H7 (cell line): Measurements from ENCODE around the gene TUBA8. TPM values are rescaled to one million over a fixed set of nuclear protein-coding genes. Genes with fewer than 3 reads are reported as not detected.
"Not testable (repeated sequence)": the region's sequence is repeated elsewhere in the genome, so short reads cannot be mapped to it uniquely, and the experiment has no call there.

Experiments
- DNase-seq: peaks from one replicate; pipeline ENCODE4 v3.0.0; 2012
- H3K27me3 ChIP-seq: 2 replicates; pipeline ENCODE4 v1.6.0; 2011; ENCODE audit warnings: mild to moderate bottlenecking, low read length; ENCODE audit not compliant: control insufficient read depth, insufficient read depth
- H3K36me3 ChIP-seq: replicated peaks from 2 replicates; pipeline ENCODE4 v1.5.1; 2011; ENCODE audit warnings: low read length; ENCODE audit not compliant: control insufficient read depth, insufficient read depth
- H3K4me3 ChIP-seq: 2 replicates; pipeline ENCODE4 v1.5.1; 2011; ENCODE audit warnings: low read depth, mild to moderate bottlenecking, control low read depth, low read length, moderate library complexity; ENCODE audit not compliant: insufficient read depth
- total RNA-seq: library from RNA; depleted of rRNA; stranded (reverse); fragments of >200 nt; shearing (Covaris generic); gene quantifications from 2 replicates; pipeline ENCODE4 v1.2.3, GENCODE V29; 2014; rRNA removed

TUBA8 gene
- total RNA-seq = 0.92 and 2.7 TPM in 2 replicates

DNA sequence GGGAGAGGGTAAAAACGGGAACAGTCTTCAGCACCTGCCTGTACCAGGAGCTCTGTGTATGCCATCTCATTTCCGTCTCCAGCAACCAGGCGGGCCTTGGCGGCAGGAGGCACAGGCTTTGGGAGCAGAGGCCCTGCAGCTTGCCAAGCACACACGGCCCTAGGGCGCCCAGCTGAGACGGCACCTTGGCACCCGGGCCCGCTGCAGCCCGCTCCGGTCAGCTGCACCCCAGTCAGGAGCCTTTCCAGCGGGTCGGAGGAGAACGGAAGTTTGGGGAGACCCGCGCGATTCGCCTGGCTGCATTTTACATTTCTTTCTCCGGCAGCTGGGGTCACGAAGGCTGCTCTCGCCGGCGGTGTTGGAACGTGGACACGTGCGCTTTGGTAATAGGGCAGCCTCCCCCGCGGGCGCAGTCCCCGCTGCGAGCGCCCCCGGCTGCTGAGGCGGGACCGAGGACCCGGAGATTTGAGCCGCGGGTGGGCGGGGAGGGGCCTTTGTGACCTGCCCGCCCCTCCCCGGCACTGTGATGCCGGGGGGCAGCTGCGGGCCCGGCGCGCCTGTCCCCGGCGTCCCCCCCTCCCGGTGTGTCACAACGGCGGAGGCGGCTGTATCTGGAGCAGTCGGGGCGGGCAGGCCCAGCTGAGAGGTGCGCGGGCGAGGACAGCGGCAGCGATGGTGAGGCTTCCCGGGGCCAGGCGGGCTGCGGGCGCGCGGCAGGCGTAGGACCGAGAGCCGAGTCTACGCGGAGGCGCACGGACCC is at the start of gene TUBA8:
Gene TUBA8, plus strand, starts transcription at position 616 of the 760 bp plus-strand sequence. Its CDS starts 57 bp downstream, at position 673.
- peak within 1 kb of the TSS; percentile 22 for H3K4me3 ChIP-seq

DNA sequence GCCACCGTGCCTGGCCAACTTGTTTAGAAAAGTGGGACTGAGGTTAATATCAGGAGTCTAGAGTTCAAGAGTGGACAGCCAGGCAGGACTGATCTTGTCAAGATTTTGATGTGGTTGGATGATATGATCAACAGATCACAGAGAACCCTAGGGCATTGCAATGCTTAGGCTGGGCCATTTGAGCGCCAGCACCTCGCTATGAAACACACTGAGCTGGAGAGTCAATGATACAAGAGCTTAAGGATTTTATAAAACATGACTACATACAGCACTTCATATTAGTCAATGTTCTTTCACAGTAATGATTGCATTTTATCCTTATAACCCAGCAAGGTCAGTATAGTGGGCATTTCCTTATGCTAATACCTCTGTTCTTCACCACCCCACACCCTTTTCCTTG is 48.2 kb upstream of the TUBA8 start:
- Histone ChIP-seq H3K36me3 (no peaks in the 10 kb centered on the region), H3K4me3 (no peak overlapping the region), H3K27me3 (no peaks in the 10 kb centered on the region)
- no peak for DNase-seq

More for the DNA sequence above, at the start of gene TUBA8:
- peaks cover 30% of the 10 kb centered on the region for H3K27me3 ChIP-seq
- DNase-seq = peak; percentile 90
- H3K36me3 ChIP-seq = no peaks in the 10 kb centered on the region

DNA sequence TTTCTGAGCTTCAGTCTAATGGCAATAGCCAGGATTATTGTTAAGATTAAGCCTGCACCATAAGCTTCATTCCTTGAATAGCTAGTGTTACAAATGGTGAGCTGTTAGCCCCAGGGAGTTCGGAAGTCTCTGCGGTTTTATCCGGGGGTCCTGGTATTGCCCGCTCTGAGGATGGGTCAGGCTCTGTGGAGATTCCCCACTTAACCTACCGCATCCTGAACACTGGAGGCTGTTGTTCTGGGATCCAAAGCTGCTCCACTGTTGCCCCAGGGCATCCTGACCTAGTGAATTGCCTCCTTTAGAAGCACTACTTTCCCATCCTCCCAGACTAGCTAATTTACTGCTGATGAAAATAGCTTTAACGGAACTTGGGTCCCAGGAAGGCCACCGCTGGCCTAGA is 47.3 kb upstream of the TUBA8 start:
- Histone ChIP-seq H3K36me3 (no peaks in the 10 kb centered on the region), H3K4me3 (no peak overlapping the region), H3K27me3 (peaks cover 2% of the 10 kb centered on the region)
- DNase-seq = no peak

DNA sequence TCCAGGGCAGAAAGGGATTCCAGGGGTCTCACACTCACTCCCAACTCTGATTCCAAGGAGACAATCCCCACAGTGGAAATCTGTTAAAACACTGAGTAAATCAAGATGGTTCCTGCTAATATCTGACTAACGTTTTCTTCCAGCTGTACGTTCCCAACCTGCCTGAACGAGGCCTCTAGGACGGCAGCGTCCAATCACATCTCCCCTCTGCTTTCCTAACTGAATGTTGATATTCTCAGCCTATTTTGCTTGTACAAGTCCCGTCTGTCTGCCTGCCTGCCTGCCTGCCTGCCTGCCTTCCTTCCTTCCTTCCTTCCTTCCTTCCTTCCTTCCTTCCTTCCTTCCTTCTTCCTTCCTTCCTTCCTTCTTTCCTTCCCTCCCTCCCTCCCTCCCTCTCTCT is 46.9 kb upstream of the TUBA8 start:
- H3K4me3 ChIP-seq, H3K27me3 ChIP-seq, H3K36me3 ChIP-seq, DNase-seq: not testable (repeated sequence)

DNA sequence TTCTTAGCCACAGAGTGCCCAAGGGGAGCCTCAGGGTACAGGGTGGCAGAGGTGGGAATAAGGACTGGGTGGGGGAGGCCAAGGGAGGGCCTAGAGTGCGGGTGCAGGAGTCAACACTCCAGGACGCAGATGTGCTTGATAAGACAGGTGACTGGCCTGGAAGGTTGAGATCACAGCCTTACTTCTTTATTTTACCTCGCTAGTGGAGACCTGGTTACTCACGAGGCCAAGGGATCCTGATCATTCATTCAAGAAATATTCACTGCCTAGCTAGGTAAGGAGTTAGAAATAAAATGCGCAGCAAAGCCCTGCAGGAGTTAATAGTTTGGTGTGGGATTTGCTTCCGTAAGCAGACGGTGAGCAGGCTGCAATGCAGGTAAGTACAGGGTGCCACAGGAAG is 46.0 kb upstream of the TUBA8 start:
- Histone ChIP-seq H3K4me3 (no peak overlapping the region), H3K27me3 (peaks cover 2% of the 10 kb centered on the region), H3K36me3 (no peaks in the 10 kb centered on the region)
- DNase-seq = no peak

DNA sequence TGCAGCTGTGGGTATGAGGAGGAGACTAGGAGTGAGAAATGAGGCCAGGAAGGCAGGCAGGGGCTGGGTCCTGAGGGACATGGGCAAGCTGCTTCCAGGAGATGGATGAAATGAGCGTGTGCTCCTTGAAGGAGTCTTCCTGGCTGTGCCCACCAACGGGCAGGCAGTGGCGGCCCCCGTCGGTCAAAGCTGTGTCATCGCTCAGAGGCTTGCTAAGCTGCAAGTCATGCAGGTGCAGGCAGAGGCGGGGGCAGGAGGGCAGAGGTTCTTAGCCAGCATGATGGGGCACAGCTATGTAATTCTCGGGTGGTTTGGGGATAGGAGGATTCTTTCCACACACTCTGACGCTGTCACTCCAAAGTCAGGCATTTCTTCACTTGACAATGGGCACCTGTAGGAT is 45.4 kb upstream of the TUBA8 start:
- no peak overlapping the region for H3K4me3 ChIP-seq
- H3K36me3 ChIP-seq = no peaks in the 10 kb centered on the region
- DNase-seq = peak; percentile 67
- H3K27me3 ChIP-seq = peaks cover 2% of the 10 kb centered on the region

DNA sequence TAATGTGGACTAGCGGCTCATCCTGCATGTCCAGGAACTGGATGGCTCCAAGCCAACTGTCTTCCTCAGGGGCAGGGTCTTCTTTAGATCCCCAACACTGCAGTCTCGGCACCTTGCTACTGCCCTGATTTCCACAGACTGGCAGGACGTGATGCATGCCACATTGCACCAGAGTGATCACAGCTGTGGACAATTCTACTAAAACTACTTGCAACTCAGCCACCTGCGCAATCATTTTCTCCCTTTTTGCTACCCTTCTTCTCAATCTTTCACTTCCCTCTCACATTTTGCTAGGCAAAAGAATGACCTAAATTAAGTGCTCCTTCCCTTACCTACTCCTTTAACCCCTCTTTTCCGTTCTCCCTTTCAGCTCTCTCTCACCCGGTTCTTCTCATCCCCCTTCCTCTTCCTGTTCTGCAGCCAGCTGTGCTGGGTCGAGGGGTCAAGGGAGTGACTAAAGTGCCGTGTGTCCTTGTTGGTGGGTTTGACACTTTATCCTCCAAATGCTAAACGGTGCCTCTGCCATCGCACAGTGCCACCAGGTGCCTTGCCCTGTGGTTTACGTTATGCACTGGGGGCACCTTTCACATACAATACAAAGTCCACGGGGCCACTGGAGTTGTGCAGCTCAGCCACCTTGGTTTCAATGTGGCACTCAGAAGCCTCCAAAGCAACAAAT is 44.3 kb upstream of the TUBA8 start:
- Histone ChIP-seq H3K4me3 (no peak overlapping the region), H3K27me3 (peaks cover 2% of the 10 kb centered on the region)
- DNase-seq = no peak

DNA sequence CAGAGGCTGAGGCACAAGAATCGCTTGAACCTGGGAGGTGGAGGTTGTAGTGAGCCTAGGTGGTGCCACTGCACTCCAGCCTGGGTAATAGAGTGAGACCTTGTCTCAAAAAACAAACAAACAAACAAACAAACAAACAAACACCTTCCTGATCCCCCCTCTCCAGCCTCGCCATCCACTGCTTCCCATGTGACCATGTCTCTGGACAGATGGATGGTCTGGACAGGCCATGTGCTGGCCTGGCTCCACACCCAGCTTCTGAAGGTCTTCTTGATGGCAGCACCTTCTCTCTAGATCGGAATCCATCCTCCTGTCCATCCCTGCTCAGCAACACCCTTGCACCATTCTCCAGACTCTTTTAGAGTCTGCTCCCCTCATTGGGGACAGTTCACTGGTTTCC is 43.5 kb upstream of the TUBA8 start:
- DNase-seq = no peak
- Histone ChIP-seq H3K36me3 (no peaks in the 10 kb centered on the region), H3K4me3 (no peak overlapping the region), H3K27me3 (peaks cover 2% of the 10 kb centered on the region)

More for the DNA sequence above, 44.3 kb upstream of the TUBA8 start:
- no peaks in the 10 kb centered on the region for H3K36me3 ChIP-seq

DNA sequence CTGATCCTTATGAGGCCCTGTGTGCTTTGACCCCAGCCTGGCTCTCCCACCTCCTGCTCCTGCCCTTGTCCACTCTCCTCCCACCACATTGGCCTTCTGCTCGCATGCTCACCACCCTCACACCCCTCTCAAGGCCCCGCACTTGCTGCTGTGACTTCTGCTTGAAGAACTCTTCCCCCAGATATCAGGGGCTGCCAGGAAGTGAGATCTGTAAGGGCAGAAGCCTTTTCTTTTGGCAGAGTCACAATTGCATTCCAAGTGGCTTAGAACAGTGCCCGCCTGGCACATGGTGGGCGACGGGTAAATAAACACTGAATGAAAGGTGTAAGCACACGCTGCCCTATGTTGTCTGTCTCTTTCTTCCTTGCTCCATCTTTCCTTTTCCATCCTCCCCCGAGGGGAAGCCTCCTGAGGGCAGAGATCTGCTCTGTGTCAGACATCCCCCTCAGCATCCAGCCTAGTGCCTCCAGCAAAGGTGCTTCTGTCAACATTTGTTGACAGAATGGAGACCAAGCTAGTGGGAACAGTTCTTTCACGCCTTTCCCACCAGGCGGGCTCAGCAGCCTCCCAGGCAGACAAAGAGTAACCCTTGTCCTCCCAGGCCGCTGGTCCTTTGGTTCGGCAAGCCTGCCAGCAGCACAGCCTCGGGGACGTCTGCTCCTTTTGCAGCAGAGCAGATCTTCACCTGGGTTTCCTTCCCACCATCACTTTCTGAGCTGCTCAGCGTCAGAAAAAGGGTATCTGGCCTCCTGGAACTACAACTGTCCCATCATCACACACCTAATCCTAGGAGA is 42.9 kb upstream of the TUBA8 start:
- Histone ChIP-seq H3K27me3 (peaks cover 2% of the 10 kb centered on the region), H3K36me3 (no peaks in the 10 kb centered on the region), H3K4me3 (no peak overlapping the region)
- DNase-seq = no peak

DNA sequence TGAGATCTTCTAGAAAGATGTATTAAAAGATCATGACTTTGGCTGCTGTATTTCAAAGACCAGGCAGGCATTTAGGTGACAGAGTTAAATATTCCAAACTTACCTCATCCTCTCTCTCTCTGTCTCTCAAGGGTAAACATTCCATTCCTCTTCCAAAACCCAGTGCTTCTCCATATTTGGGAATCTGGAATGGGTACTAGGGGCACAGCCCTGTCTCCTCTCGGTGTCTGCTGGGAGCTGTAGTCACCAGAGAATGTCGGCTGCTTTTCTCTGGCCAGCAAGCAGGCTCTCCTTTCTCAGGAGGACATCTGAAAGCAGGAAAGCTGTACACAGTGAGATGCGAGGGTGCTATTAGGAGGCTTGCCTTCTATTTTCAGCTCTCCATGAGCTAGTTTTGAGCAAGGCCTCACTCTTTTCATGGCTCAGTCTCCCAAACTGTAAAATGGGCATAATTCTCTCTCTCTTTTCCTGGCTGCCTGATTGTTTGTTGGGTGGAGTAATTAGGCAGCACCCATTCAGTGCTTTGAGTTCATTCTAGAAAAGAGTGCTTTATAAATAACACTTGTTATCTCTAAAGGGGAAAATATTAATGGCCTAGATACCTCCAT is 42.1 kb upstream of the TUBA8 start:
- DNase-seq = no peak
- H3K27me3 ChIP-seq = peaks cover 2% of the 10 kb centered on the region
- no peaks in the 10 kb centered on the region for H3K36me3 ChIP-seq
- H3K4me3 ChIP-seq = no peak overlapping the region

DNA sequence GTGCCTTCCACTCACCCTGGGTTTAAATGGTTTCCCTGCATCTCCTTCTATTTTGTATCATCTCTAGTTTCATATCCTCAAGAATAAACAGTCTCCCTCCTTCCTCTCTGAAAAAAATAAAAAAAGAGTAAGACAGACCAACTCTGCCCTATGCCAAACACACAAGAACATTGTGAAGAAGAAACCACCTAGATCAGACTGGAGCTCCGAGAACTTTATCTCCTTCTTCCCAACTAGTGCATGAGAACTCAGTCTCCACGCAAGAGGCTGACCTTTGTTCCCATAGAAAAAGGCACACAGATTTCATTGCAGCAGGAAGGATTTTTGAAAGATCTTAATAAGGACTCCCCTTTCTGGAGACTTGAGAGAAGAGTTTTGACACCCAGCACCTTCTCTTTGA is 41.6 kb upstream of the TUBA8 start:
- Histone ChIP-seq H3K36me3 (no peaks in the 10 kb centered on the region), H3K4me3 (no peak overlapping the region), H3K27me3 (peaks cover 2% of the 10 kb centered on the region)
- DNase-seq = no peak

DNA sequence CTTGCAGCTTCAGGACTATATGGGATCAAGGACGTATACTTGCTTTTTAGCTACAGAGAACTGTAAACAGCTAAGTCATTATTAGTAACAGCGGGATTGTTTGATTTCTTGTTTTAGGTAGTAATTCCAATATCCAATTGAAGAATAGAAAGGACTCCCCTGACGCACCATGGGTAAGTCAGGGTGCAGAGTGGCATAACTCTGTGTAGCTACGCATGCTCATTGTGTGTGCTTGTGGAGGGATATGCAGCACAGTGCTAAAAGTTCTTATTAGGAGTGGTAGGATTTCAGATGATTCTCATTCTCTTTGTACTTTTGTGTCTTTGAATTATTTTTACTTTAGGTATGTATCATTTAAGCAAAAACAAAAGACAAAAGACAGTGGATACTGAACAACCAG is 40.6 kb upstream of the TUBA8 start:
- Histone ChIP-seq H3K4me3 (no peak overlapping the region), H3K27me3 (peaks cover 2% of the 10 kb centered on the region), H3K36me3 (no peaks in the 10 kb centered on the region)
- DNase-seq = no peak

DNA sequence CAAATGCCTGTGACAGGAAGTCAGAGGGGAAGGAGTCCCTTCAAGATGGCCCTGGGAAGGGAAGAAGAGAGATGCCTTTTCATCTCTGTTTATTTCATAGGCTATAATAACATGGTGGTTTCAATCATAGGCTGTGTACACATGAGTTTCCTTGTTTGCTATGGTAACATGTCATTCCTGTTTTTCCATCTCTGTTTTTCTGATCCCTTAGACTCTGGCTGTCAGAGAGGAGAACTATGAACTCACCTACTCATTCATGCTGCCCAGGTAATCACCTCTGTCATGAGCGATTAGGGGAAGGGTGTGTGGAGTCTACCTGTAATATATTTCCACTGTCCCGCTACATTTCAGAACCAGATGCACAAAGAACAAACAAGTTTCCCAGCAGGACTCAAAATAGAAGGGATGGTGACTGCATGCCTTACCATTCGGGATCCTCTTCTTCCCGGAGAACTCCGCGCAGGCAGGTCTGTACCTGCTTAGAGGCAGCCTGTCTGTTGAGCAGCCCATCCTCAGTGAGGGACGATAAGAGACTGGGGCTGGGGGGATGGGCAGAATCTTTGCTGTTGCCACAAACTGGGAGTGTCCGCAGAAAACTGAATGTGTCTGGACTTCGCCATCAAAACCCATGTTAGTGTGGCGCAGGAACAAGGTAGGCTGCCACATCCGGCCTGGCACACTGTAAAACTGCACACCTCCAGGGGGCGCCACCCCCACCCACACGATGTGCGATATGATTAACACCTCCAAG is 39.9 kb upstream of the TUBA8 start:
- no peaks in the 10 kb centered on the region for H3K36me3 ChIP-seq
- H3K27me3 ChIP-seq = peaks cover 2% of the 10 kb centered on the region
- H3K4me3 ChIP-seq = no peak overlapping the region
- DNase-seq = no peak
